GM12801 (cell line): ENCODE results near the gene PAX7.

ENCODE experiments used
- CTCF ChIP-seq: IDR thresholded peaks from one replicate; pipeline ENCODE4 v1.5.1; 2011; ENCODE audit warnings: control low read depth; ENCODE audit not compliant: insufficient read length; ENCODE audit errors: extremely low read depth

The PAX7 gene

GRCh38 chr1:18750600-18750999, 120.0 kb downstream of the PAX7 start:
- TF ChIP-seq CTCF, result no peak

GRCh38 chr1:18751425-18751824, 120.8 kb downstream of the PAX7 start:
- no peak for TF ChIP-seq CTCF

- TF ChIP-seq CTCF, result no peak
Measured at GRCh38 chr1:18752409-18752808, 121.8 kb downstream of the PAX7 start.

GRCh38 chr1:18760156-18760555, 129.5 kb downstream of the PAX7 start:
- no peak for TF ChIP-seq CTCF

GRCh38 chr1:18761948-18762840, 131.5 kb downstream of the PAX7 start:
- TF ChIP-seq CTCF, result no peak

GRCh38 chr1:18764362-18764761, 133.7 kb downstream of the PAX7 start:
- TF ChIP-seq CTCF, result no peak

GRCh38 chr1:18765725-18766124, 135.1 kb downstream of the PAX7 start:
- no peak for TF ChIP-seq CTCF
